MV-4-11 (cell line): ENCODE results near the gene SMPD3.

Experiments
- DNase-seq: peaks from one replicate; lab custom pipeline; 2025; lab: John Stamatoyannopoulos, UW

Gene SMPD3

GRCh38 chr16:68356249-68356918 lies 91.9 kb downstream of the SMPD3 start:
- peak; percentile 97 for DNase-seq

- DNase-seq, result peak; percentile 77
Measured at GRCh38 chr16:68355447-68356248, 92.7 kb downstream of the SMPD3 start.

DNA sequence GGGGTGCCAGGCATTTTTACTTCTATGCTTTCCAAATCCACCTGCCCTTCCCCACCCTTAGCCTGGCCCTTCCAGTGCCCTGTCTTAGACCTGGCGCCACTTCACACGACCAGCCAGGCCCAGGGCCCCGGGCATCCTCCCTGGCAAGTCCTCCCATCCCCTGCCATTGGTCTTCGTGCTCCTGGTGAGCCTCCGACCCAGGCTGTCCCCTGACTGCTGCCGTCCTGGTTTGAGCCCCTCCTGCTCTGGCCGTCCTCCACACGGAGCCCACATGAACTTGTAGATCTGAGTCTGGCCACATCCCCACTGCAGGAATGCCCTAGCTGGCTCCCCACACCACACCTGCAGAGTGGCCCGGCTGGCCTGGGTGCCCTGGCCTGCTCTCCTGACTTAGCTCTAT lies 93.5 kb downstream of the SMPD3 start:
- no peak for DNase-seq

DNA sequence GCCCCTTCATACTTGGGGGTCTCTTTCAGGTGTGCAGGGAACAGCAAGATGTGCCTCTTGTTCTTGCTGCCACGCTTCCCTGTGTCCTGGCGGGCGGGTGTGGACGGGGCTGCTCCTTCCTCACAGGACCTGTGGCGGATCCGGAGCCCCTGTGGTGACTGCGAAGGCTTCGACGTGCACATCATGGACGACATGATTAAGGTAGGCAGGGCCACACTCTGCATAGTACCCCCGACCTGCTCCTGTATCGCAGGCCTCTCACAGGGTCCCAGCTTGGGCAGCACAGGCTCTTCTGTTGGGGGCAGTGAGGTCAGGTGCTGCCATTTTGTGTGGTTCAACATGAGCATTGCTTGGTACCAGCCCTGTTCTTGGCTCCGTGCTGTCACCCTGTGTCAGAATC lies 94.9 kb downstream of the SMPD3 start:
- DNase-seq, result no peak

GRCh38 chr16:68351991-68352431 lies 96.3 kb downstream of the SMPD3 start:
- DNase-seq, result no peak

DNA sequence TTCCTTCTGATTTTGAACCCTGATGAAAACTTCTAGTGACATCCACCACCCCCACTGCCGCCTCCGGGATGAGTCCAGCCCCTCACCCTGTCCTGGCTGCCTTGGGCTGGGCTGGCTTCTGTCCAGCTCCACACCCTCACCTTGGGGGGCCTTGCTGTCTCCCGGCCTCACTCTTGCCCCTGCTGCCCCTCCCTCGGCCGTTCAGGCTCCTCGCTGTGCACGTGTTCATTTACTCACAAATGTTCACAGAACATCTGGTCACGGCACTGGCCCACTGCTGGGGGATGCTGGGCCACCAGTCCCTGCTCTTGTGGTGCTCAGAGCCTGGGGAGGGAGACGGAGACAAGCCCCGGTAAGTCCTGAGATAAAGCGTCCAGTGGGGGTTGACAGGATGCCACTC lies 96.8 kb downstream of the SMPD3 start:
- no peak for DNase-seq

- DNase-seq, result no peak
Measured at GRCh38 chr16:68350813-68351350, 97.4 kb downstream of the SMPD3 start.

- no peak for DNase-seq
Measured at GRCh38 chr16:68349838-68350410, 98.4 kb downstream of the SMPD3 start.

GRCh38 chr16:68348639-68349445 lies 99.5 kb downstream of the SMPD3 start:
- DNase-seq, result no peak

- no peak for DNase-seq
Measured at GRCh38 chr16:68347605-68348004, 100.7 kb downstream of the SMPD3 start.

GRCh38 chr16:68346892-68347480 lies 101.3 kb downstream of the SMPD3 start:
- DNase-seq, result no peak

DNA sequence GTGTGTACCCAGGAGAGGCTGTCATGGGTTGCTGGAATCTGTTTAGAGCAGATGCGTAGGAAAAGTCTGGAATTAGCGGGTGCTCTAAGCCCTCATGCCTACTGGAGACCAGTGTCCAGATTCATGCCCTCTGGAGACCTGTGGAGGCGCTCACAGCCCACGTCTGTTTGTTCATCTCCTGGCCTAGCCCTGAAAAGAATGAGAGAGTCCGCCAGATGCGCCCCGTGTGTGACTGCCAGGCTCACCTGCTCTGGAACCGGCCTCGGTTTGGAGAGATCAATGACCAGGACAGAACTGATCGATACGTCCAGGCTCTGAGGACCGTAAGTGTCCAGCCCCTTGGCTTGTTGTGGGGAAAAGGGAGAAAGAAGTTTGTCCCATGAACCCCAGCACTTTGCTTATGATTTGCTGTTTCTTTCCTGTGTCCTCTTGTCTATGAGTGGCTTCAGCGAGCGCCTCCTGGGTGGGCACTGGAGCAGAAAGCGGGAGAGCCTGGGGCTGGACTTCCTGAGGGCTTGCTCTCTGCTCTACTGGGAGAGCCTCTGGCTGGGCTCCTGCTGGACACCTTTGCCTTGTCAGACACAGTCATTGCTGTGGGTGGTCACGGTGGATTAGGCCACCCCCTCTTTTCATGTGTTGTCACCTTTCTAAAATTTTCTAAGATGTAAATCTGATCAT lies 102.2 kb downstream of the SMPD3 start:
- no peak for DNase-seq

DNA sequence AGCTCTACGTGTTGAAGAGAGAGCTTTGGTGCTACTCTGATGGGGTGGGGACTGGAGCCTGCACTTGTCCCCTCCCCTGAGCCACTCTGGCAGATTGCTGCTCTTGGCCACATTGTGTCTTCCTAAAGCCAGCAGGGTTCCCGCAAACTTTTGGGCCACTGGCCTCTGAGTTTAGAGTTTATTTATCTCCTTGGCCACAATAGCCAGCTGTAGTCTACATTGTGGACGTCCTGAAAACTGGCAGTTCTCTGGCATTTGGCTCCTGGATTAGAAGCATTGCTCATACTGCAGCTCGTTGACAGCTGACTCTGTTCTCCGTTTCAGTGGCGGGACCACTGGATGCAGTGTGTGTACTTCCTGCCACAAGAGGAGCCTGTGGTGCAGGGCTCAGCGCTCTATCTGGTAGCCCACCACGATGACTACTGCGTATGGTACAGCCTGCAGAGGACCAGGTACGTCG lies 102.9 kb downstream of the SMPD3 start:
- no peak for DNase-seq

DNA sequence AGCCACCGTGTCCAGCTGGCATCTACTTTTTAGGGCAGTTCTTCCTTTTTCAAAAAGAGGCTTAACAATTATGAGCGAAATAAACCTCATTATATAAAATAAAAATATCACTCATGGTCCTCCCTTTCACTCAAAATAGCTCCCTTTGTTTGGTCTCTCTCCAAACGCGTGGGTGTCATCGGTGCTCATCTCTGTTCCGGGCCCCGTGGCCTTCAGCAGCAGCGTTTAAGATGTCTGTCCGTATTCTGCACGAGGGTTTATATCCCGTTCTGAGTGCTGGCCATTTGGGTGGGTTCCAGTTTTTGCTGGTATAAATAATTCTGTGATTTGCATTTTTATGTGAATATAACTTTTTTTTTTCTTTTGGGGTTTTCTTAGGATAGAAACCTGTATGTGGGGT lies 104.1 kb downstream of the SMPD3 start:
- no peak for DNase-seq

- DNase-seq, result no peak
Measured at GRCh38 chr16:68343137-68343536, 105.2 kb downstream of the SMPD3 start.

- DNase-seq, result no peak
Measured at GRCh38 chr16:68342620-68343019, 105.7 kb downstream of the SMPD3 start.

- DNase-seq, result no peak
Measured at GRCh38 chr16:68339214-68339613, 109.1 kb downstream of the SMPD3 start.

- DNase-seq, result no peak
Measured at GRCh38 chr16:68338326-68339119, 109.8 kb downstream of the SMPD3 start.

DNA sequence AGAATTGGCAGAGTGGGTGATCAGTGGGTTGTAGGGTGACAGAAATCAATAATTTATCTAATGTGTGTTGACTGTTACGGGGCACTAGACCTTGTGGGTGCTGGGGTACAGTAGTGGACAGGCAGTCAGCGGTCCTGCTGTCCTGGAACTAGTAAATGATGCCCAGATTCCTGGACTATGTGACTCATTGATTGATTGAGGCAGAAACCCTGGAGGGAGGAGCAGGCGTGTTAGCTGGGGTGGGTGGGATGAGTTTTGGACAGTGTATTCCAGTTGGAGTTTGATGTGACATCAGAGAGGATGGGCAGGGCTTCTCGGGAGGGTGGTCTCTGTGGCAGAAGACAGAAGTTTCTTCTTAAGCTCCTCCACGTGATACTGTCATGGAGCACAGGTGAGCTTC lies 113.1 kb downstream of the SMPD3 start:
- no peak for DNase-seq
